HG03354 (cell line): Measurements from ENCODE around the gene GDNF.
"Not testable (repeated sequence)": the region's sequence is repeated elsewhere in the genome, so short reads cannot be mapped to it uniquely, and the experiment has no call there.

ENCODE experiments used
- ATAC-seq: cut with Tn5 transposase; IDR thresholded peaks from one replicate; pipeline ENCODE4 v1.9.1; 2021; ENCODE audit warnings: mild to moderate bottlenecking; ENCODE audit not compliant: unreplicated experiment, poor library complexity, severe bottlenecking

The GDNF gene

DNA sequence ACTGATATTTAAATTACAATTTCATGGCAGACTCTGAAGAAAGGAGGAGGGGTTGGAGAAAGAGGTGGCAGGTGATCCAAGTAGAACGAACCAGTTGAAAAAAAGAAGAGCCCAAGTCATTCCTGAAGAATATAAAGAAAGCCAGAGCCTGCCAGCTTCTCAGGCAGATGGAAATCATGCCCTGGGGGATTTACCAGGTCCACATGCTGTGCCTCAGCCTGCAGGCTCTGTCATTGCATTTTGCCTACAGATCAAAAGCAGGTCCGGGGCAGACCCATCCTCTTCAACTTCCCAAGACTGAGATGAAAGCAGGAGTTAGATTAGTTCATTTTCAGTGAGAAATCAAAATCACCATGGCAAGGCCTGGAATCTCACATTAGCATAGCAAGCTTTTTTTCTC is 48.5 kb downstream of the GDNF start:
- ATAC-seq: no peak

- ATAC-seq: no peak
Measured at GRCh38 chr5:37789991-37790390, 49.9 kb downstream of the GDNF start.

GRCh38 chr5:37787742-37788141 is 52.1 kb downstream of the GDNF start:
- ATAC-seq: no peak

DNA sequence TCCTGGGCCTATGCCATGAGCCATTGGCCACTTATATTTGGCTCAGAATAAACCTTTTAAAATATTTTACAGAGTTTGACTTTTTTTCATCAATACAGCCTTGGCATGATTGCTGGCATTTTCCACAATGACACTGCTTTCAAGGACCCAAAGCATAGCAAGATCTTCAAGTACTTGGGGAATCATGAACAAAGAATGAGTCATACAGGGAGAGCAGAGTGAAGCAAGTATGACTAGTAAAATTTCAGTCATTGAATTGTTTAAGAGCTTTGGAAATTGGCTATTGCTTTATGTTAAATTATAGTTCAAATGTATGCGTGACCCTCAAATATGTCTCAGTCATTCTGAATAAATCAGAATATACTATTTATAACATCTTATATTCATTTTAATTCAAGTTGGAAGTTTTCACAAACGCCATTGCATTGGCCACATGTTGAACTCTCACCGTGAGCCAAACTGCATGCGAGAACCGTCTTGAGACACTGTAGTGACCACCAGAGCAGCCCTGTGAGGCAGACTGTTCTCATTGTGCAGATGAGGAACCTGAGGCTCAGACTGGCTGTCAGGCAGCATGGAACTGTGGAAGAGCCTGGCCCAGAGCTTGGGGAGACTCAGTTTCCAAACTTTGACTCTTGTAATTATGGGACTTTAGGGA is 52.9 kb downstream of the GDNF start:
- no peak for ATAC-seq

- ATAC-seq: no peak
Measured at GRCh38 chr5:37786416-37786815, 53.4 kb downstream of the GDNF start.

- ATAC-seq: not testable (repeated sequence)
Measured at GRCh38 chr5:37781409-37781808, 58.4 kb downstream of the GDNF start.

DNA sequence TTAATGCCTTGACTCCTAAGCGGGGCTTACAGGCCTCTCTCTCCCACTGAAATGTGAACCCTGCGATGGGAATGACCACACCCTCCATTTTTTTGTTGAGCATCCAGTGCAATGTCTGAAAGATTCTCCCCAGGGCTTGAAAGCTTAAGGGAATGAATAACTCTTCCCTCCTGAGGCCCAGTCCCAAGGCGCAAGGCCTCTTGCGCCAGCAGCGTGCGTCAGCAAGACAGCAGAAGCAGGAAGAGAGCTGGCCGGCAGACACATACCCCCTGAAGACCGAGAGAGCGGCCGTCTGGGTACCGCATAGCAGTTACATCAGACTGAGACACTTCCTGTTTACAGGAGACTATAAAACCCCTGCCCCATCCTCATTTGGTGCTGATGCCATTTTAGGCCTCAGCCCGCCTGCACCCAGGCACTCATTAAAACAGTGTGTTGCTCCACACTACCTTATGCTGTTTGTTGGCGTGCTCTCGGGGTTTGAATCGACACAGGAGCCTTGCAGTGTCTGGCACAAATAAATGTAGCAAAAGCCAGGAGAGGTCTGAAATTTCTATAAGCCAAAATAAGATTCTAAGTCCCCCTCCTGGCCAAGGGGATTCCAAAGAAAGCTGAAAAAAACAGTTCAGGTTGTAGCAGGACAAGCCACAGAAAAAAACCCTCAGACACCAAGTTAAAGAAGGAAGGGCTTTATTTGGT is 62.3 kb downstream of the GDNF start:
- ATAC-seq: no peak

DNA sequence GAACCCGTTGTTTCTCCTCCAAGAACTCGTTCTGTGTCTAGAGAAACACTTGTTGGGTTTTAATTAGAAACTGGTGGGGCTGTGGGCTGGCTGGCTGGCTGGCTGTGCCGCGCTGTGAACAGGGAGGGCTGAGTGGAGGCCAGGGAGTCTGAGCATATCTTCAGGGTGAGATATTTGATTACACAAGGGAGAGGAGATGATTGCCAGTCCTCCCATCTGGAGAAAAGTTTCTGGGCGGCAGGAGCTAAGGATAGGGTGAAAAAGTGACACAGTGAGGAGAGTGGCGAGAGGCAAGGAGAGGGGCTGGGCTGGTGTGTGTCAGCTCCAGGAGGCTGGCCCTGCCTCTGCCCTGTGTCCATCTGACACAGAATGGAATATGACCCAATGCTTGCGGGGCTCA is 63.0 kb downstream of the GDNF start:
- no peak for ATAC-seq

DNA sequence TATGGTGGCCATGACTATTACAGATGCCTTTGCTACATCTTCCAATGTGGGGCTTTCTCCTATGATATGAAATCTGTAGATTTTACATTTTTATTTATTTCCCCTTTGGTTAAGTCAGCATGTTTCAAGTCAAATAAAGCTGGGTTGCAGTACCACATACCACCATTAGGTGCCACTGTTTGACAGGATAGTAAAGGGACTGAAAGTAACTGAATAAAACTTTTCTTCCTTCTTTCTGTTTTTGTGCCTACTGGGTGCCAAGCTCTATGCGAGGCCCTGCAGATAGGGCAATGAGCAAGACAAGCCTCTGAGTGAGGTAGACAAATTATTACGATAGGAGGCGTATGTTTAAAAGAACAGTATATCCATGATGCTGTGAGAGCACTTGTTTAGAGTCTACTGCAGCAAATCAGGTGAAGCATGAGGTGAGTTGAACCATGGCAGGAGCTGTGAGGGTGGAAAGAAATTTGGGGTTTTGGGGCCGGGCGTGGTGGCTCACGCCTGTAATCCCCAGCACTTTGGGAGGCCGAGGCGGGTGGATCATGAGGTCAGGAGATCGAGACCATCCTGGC is 64.8 kb downstream of the GDNF start:
- no peak for ATAC-seq

DNA sequence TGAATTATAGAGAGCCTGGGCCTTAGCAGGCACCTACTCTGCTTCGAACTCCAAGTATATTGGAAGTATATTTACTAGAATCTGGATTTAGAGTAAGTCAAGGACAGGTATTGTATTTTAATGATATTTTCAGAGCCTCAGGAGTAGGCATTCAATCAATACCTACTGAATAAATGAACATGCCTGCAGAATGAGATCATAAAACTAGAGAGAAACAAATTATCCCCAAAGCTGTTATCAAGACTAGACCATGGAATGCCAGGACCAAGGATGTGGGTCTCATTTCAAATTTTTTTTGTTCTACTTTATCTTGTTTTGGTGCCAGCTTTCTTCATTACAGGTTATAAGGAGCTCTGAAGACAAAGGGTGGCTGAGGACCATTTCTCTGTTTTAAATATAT is 66.0 kb downstream of the GDNF start:
- no peak for ATAC-seq

DNA sequence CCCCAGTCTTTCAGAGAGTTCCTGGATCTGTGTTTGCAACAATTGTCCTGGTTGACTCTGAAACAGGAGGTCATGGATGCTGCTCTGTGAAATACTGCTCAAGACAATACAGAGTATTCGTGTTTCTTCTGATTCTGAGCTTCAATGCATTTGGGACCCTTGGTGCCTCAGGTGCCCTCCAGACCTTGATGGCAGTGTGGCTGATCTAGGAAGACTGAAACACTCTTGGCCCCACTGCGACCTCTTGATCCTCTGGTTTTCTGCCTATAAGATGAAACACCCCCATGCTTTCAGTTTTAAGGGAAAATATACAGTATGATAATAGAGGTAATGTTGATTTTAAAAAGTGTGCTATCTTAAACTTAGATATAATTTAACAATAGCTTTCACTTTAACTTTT is 67.6 kb downstream of the GDNF start:
- ATAC-seq: no peak

DNA sequence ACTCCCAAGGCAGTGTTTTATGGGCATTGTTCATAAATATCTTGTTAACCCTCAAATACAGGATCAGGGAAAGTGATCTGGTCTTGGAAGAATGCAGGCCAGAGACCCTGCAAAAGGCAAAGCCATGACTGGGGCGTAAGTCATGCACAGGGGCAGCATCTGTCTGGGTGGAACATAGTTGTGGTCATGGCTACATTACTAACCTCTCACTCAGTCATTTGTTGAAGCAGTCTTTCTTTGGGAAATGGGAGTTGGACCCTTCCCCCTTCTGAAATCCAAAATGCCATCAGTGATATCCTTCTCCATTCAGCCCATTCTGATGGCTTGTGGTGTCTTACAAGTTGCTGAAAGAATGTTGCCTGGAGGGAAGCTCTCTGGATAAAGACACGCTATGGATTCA is 68.1 kb downstream of the GDNF start:
- no peak for ATAC-seq

DNA sequence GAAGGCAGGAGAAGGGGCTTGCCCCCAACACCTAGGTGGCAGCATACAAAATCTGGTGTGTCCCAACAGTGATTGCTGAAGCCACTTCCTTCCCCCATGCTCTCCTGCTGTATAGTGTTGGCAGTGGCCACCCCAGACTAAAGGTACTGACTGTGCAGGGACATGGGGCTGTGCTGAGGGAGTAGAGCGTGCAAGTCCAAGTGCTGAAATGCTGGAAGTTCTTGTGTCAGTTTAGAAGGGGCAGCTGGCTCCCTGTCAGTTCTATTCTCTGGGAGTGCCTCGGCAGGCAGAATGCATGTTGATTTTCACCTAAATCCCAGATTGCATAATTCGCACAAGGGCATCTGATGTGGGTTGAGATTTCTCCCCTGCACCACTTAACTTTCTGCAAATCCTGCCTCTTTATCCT is 68.6 kb downstream of the GDNF start:
- no peak for ATAC-seq

GRCh38 chr5:37770786-37771185 is 69.1 kb downstream of the GDNF start:
- ATAC-seq: no peak

GRCh38 chr5:37769840-37770239 is 70.0 kb downstream of the GDNF start:
- no peak for ATAC-seq

GRCh38 chr5:37769108-37769507 is 70.7 kb downstream of the GDNF start:
- ATAC-seq: no peak

DNA sequence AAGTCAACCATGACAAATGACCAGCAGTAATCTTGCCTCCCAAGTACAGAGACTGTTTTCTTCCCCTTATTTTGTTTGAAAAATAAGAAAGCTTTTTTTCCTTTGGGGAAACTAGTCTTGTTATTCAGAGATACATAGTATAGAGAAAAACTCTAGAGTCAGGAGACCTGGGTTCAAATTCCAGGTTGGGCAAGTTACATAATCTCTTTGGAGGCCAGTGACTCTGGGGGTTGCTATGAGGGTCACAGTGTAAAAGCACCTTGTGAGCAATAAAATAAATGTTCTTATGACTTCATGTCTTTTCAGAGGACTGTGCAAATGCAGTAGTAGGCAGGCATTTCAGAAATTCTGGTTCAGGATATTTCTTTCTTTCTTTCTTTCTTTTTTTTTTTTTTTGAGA is 71.5 kb downstream of the GDNF start:
- no peak for ATAC-seq

DNA sequence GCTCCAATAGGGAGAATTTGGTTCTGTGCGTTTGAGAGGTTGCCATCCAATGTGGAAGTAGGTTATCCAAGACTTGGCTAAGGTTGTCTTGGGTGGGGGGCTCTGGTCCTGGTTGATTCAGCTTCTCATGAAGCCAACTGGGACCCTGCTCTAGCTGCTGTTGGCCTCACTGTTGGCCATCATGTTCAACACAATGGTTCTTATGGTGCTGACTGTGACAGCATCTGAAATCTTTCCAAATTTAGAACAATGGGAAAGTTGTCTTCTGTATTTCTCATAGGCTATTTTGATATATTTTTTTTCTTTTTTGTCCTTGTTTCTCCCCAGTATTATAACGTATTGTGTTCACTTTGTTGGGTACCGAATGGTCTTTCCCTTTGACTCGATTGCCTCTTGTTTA is 71.9 kb downstream of the GDNF start:
- ATAC-seq: no peak

GRCh38 chr5:37767251-37767650 is 72.6 kb downstream of the GDNF start:
- no peak for ATAC-seq
